GM18520 (cell line): ENCODE measurements around the gene TRAF3.
"Not testable (repeated sequence)": the region's sequence is repeated elsewhere in the genome, so short reads cannot be mapped to it uniquely, and the experiment has no call there.

ENCODE experiments used
- ATAC-seq: cut with Tn5 transposase; IDR thresholded peaks from one replicate; pipeline ENCODE4 v1.9.1; 2021; ENCODE audit not compliant: unreplicated experiment

TRAF3 gene

GRCh38 chr14:102751088-102751487 is 26.2 kb upstream of the TRAF3 start:
- ATAC-seq: no peak

DNA sequence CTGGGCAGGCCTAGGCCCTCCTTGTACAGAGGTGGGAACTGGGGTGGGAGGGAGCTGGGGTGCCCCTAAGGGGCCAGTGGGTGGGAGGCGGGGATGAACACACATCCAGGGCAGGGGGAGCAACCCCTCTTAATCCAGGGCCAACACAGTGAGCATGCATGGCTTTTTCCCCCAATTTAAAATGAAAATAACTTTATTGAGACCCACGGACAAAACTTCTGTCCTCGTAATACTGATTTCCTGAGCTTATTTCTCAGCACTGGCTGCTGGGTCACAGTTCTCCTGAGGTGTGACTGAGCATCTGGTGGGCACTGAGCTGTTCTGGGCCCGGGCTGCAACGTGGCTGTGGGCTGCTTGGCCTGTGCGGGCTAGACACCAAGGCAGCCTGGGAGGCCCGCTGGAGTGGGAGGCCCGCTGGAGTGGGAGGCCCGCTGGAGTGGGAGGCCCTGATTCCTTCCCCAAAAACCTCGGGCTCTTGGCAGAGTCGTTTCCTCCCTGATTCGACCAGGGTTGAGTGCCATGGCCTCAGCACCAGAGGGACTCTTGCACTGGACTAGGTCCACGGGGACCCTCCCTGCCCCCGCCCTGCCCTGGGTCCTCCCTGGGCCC is 24.9 kb upstream of the TRAF3 start:
- ATAC-seq: no peak

DNA sequence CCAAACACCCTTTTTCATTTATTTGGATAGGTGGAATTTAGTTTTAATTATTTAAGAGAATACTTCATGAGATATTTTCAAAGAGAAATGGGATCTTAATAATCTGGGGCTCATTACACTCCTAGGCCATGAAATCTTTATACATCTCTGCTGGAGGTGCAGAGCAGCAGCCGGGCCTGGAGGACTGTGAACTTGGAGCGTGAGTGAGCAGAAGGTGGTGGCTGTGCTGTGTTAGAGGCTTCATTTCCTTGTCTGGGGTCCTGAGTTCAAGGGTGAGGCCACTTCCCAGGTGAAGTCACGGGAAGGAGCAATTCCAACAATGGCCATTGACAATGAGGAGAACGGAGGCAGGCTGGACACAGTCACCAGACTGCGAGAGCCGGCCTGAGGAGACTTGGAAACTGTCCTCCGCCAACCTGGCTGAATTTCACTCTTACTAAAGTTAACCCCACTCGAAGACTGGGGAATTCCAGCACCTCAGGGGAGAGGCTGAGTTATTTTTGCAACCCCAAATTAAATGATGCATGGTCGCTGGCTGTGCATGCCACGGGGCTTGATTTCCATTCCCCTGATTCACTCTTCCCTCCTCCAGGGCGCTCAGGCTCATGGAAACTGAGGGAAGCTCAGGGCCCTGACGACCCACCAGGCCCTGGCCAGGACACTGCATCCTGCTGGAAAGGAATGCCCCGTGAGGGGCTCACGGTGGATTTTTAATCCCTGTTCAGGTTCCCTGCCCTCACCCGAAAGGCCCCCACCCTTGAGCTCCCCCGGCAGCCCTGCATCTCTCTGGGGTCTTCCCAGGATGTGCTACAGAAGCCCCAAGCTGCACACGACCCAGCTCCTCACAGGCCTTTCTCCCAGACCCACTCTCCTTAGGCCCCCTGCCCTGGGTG is 22.6 kb upstream of the TRAF3 start:
- no peak for ATAC-seq

DNA sequence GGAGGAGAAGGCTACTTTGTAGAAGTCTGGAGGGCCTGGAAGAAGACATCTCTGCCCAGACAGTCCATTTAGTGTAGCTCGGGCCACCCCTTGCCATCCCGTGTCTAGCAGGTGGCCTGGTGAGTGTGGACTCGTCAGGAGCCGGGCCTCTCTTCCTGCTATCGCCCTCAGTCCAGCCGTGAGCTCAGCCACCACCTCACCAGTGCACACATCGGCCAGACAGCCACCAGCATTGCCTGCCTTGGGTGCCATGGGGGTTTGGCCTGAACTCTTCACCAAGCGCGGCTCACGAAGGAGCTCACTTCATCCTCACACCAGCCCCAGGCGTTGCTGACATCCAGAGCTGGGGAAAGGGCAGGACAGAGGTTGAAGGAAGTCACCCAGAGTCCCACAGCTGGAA is 19.6 kb upstream of the TRAF3 start:
- ATAC-seq: no peak

GRCh38 chr14:102758087-102758486 is 19.2 kb upstream of the TRAF3 start:
- no peak for ATAC-seq

- no peak for ATAC-seq
Observed at GRCh38 chr14:102759456-102760187, 17.6 kb upstream of the TRAF3 start.

DNA sequence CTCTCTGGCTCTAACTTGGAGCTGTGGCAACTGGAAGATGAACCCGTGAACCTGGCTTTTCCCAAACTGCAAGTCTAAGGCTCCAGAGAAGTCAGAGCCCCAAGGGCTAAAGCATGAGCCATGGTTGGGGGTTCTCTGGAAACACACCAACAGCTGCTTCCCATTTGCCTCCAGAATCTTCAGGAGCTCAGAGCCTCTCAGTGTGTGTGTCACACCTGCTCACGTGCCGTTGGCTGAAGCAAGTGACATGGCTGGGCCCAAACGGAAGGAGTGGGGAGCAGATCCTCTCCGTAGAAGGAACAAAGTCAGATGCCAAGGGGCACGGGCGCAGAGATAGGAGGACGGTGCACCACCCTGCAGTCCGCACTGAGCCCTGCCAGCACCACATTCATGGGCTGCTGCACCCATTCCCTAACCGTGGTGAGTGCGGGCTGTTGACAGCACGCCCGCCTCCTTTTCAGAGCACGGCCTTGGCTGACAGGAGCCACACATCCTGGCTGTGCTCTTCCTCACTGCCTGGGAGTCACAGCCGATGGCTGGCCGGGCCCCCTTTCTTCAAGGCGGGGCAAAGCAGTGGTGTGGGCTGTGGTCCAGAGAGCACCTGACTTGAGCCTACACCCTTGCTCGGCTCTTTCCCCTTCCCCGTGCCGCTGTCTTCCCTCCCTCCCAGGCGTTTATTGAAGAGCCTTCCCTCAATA is 16.6 kb upstream of the TRAF3 start:
- ATAC-seq: no peak

GRCh38 chr14:102761206-102761605 is 16.0 kb upstream of the TRAF3 start:
- ATAC-seq: no peak

DNA sequence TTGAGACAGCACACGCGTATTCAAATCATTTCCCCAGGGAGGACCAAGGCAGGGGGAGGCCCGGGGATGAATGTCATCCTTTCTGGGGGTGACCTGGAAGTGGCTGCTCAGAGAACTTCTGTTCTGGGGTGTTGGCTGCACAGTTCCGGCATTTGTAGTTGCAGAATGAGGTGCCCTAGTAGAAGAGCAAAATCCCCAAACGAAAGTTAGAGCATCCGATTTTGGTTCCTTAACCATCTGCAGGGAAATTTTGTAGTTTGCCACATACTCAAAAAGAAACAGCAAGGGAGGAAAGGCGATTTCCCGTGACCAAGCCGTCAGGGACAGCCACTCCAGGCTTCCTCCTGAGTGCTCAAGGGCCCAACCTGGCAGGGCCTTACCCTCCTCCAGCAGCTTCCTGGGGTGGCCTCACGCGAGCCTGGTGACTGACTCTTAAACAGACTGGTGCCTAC is 13.0 kb upstream of the TRAF3 start:
- peak; percentile 47 for ATAC-seq

DNA sequence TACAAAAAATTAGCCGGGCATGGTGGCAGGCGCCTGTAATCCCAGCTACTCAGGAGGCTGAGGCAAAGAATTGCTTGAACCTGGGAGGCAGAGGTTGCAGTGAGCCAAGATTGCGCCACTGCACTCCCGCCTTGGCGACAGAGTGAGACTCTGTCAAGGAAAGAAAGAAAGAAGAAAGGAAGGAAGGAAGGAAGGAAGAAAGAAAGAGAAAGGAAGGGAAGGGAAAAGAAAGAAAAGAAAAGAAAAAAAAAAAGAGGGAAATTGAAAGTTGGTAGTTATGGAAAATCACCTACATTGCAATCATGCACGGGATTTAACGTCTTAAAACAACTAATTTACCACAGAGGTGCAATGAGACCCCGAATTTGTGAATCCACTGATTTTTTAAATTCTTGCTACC is 11.5 kb upstream of the TRAF3 start:
- not testable (repeated sequence) for ATAC-seq

DNA sequence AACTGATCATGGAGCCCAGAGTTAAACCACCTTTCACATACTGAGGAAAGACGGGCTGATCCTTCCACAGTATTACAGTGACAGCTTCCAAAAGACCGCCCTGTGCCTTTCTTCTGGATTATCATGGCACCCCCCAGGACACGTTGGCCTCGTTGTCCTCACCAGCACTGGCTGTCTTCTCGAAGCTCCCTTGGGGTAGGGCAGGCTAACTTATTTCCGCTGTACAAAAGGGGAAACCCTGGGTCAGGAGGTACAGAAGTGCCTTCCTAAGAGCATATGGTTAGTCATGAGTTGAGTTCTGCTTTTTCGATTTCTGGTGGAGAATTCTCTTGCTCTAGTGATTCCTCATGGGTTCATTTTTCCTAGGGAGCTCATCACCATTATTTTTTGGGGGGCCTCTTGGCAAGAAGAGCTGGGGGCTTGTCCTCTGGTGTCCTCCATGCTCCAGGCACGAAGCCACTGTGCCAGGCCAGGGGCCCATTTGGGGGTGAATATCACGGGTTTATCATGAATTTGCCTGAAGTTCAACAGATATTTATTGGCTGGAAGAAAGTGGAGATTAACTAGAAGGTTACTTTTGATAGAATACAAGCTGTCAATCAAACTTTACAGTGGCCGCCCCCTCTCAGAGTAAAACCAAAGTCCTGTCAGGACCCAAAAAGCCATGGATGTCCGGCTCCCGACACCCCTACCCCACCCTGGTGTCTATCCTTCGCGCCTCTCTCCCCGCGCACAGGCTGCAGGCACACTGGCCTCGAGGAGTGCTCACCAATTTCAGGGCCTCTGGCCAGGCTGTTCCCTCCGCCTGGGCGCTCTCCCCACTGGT is 8.8 kb upstream of the TRAF3 start:
- peak; percentile 71 for ATAC-seq

DNA sequence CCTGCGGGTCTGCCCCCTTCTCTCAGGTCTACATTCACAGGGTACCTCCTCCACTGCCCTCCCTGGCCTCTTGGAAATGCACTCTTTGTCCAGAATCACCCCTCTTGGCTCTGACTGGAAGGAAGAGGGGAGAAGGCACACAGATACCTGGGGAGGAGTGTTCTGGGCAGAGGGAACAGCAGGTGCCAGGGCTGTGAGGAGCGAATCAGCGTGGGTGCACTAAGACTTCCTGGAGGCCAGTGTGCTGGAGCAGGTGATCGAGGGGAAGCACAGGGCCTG is 8.3 kb upstream of the TRAF3 start:
- no peak for ATAC-seq

GRCh38 chr14:102770147-102771123 is 6.8 kb upstream of the TRAF3 start:
- no peak for ATAC-seq

GRCh38 chr14:102771144-102771543 is 6.1 kb upstream of the TRAF3 start:
- no peak for ATAC-seq

DNA sequence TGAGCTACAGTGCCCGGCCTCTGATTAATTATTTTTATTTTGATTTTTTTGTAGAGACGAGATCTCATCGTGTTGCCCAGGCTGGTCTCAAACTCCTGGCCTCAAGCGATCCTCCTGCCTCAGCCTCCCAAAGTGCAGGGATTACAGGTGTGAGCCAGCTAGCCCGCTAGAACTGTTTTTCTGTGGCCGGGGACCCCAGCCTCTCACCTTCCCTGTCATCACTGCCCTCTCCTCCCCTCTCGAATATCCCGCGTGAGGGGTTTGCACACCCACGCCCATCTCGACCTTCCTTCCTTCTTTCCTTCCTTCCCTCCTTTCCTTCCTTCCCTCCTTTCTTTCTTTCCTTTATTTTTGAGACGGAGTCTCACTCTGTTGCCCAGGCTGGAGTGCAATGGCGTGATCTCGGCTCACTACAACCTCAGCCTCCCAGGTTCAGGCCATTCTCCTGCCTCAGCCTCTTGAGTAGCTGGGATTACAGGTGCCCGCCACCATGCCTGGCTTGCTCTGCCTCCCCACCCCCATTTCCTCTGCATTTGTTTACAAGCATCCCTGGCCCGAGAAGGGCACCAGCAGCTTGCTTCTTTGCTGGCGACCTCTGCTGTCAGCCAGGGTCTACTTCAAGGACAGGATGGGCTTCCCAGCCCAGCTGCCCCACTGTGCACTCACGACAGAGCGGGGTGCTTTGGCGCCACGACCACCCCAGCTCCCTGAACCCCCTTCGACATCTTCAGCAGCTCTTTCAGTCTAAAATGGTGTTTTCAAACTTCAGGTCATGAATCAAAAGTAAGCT is 4.3 kb upstream of the TRAF3 start:
- ATAC-seq: no peak

DNA sequence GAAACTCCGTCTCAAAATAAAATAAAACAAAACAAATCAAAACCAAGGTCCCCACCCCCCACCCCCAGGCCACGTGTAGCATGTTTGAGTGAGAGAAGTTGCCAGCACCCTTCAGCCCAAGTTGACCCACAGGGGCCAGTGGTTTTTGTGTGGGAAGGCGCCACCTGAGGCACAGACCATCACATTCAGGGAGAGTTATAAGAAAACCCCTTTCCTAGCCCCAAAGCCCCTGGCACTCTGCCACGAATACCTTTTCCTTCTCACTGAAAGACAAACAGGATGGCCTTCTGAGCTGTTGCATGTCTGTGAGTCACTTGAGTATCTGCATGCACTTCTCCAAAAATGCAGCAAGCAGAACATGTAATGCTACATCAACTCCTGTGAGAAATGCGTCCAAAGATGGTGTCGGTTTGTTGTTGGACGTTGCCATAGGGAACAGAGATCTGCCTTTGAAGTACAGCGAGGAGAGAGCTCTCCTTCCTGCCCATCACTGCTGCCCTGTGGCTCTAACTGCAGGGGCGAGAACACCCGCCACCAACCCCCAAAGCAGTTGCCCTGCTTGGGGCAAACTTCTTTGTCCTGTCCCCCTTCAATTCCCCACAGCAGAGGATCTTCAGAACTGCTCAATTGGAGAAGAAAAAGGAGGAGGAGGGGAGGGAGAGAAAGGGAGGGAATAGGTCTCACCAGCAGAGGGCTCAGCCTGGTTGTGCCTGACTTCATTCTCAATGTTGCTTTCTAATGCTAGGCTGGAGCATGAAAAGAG is 2.7 kb upstream of the TRAF3 start:
- ATAC-seq: no peak

DNA sequence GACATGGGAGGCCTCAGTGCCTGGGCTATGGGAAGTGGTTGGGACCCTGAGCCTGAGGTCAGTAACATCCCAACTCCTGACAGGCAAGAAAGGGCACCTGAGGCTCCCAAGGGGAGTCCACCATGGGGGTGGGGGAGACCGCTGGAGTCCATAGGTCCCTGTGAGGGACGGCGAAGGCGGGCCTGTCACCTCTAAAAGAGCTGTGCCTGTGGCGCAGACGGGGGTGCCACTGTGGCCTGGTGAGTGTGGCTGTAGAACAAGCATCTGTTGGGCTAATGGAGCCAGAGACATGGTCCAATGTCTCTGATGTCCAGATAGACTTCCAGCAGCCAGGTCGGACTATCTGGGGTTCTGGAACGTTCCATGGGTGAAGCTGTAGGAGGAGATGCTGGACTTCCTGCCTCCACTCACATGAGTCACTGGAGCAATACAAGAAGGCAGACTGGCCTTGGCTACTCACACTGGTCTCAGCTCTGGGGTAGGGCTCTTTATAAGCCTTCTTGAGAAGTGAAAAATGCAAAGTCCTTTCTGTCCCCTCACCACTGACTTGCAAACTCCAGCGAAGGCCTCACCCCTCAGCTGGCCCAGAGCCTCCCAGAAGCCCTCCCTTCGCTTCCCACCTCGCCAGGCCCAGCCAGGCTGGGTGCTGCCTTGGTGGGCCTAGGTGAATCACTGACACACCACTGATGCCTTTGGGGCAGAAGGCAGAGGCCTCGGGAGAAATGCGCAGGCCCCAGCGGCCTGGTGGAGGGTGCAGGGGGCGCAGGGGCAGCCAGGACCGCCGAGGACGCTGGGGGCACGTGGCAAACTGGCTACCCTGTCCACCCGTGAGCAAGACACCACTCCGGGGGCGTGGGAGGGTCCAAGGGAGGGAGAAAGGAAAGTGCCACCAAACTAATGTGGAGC is 1.1 kb upstream of the TRAF3 start:
- ATAC-seq: no peak
